ENCODE results near the gene PPP1R3D.

The PPP1R3D gene

GRCh38 chr20:59939879-59940128 is 301 bp downstream of the PPP1R3D start:
- TF ChIP-seq CTCF (IDR thresholded peaks at IDR 0.05; ENCODE audit: low read depth, low read length), result no peak
- H3K4me3 ChIP-seq (ENCODE audit: low read depth, low read length), result peak overlapping the region; percentile 90

GRCh38 chr20:59939052-59939878 is 840 bp downstream of the PPP1R3D start:
- peak overlapping the region; percentile 90 for H3K4me3 ChIP-seq (ENCODE audit: low read depth, low read length)
- no peak for TF ChIP-seq CTCF (IDR thresholded peaks at IDR 0.05; ENCODE audit: low read depth, low read length)

- no peak for TF ChIP-seq CTCF (IDR thresholded peaks at IDR 0.05; ENCODE audit: low read depth, low read length)
- H3K4me3 ChIP-seq (ENCODE audit: low read depth, low read length), result peak overlapping the region; percentile 90
Observed at GRCh38 chr20:59938696-59939051, 1.4 kb downstream of the PPP1R3D start.

GRCh38 chr20:59938221-59938620 is 1.9 kb downstream of the PPP1R3D start:
- H3K4me3 ChIP-seq (ENCODE audit: low read depth, low read length), result peak overlapping the region; percentile 90
- TF ChIP-seq CTCF (IDR thresholded peaks at IDR 0.05; ENCODE audit: low read depth, low read length), result no peak

GRCh38 chr20:59937150-59937549 is 3.0 kb downstream of the PPP1R3D start:
- TF ChIP-seq CTCF (IDR thresholded peaks at IDR 0.05; ENCODE audit: low read depth, low read length), result no peak
- no peak overlapping the region for H3K4me3 ChIP-seq (ENCODE audit: low read depth, low read length)

GRCh38 chr20:59936409-59936808 is 3.7 kb downstream of the PPP1R3D start:
- TF ChIP-seq CTCF (IDR thresholded peaks at IDR 0.05; ENCODE audit: low read depth, low read length), result no peak

GRCh38 chr20:59935457-59936185 is 4.5 kb downstream of the PPP1R3D start:
- no peak for TF ChIP-seq CTCF (IDR thresholded peaks at IDR 0.05; ENCODE audit: low read depth, low read length)
- H3K4me3 ChIP-seq (ENCODE audit: low read depth, low read length), result no peak overlapping the region

More at GRCh38 chr20:59936409-59936808, 3.7 kb downstream of the PPP1R3D start:
- H3K4me3 ChIP-seq (ENCODE audit: low read depth, low read length), result no peak overlapping the region
